PC-9 (cell line): Measurements from ENCODE around the gene GABARAP.

ENCODE experiments used
- CTCF ChIP-seq: fragments of 200-600 bp; sonication (generic); conservative IDR thresholded peaks from 2 replicates; pipeline ENCODE4 v1.6.1; 2017; ENCODE audit warnings: mixed run types, antibody characterized with exemption, mild to moderate bottlenecking, moderate library complexity
- EZH2 ChIP-seq: fragments of 200-600 bp; sonication (generic); IDR thresholded peaks from 2 replicates; pipeline ENCODE4 v1.8.0; 2017; ENCODE audit warnings: antibody characterized with exemption, low read depth

GRCh38 chr17:7290166-7290565 is 47.9 kb upstream of the GABARAP start:
- TF ChIP-seq EZH2 (no peak), CTCF (no peak)
